Mucosa of gallbladder (tissue), 1 donor: ENCODE results near the gene ZNF181. TPM values are rescaled to one million over a fixed set of nuclear protein-coding genes. Genes with fewer than 3 reads are reported as not detected.
A peak's percentile ranks its signal among the peaks of the same experiment; 100 is the strongest.

ENCODE experiments used
- DNase-seq: peaks from one replicate; pipeline ENCODE4 v3.0.0-alpha.2; 2020; ENCODE audit warnings: low spot score
- total RNA-seq: library from RNA; stranded (reverse); gene quantifications from one replicate; pipeline ENCODE4 v1.2.1, GENCODE V29; 2021
- donor health status: DM: no; HTN: no; CAD: no.

The ZNF181 gene
- total RNA-seq, 1 donor from 2014 or later: 13.7 TPM

DNA sequence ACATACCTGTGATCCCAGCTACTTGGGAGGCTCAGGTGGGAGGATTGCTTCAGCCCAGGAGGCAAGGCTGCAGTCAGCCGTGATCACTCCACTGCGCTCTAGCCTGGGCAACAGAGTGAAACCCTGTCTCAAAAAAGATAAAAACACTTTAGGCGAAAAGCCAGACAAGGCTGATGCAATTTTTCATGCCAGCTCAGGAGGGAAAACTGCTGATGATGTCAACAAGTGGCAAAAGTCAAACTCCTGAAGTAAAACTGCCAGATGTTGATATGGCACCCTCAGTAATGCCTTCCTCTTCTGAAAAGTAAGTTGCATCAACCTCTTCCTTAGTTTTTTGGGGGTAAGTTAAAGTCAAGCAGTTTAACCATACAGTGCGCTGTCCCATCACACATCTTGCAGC lies 23.4 kb downstream of the ZNF181 start:
- DNase-seq: no peak

DNA sequence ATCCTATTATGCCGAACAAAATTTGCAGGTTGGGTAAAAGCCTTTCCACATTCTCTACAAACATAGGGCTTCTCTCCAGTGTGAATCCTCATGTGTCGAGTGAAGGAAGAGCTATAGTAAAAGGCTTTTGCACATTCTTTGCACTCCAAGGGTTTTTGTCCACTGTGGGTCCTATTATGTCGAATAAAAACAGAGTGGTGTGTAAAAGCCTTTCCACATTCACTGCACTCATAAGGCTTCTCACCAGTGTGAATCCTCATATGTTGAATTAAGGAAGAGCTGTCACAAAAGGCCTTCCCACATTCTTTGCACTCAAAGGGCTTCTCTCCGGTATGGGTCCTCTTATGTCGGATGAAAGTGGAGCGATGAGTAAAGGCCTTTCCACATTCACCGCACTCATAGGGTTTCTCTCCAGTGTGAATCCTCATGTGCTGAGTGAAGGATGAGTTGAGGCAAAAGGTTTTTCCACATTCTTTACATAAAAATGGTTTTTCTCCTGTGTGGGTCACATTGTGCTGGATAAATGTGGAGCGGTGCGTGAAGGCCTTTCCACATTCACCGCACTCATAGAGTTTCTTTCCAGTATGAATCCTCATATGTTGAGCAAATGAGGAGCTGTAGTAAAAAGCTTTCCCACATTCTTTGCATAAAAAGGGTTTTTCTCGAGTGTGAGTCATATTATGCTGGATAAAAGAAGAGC lies 25.3 kb downstream of the ZNF181 start:
- DNase-seq: no peak

DNA sequence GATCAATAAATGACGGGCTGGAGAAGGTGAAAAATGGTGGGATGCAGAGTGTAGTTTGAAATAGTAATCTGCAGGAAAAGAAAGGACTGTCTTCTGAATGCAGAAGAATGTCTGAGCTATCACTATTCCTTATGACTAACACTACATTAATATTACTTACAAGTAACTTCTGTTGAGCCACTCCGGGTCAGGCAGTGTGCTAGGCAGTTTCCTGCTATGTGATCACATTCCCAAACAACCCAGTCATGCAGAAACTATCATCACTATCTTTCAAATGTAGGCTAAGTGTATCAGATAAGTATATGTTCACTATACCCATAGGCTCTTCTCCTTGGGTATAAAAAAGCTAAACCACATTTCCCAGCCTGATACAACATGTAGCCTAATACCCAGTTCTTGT lies 32.3 kb downstream of the ZNF181 start:
- no peak for DNase-seq

DNA sequence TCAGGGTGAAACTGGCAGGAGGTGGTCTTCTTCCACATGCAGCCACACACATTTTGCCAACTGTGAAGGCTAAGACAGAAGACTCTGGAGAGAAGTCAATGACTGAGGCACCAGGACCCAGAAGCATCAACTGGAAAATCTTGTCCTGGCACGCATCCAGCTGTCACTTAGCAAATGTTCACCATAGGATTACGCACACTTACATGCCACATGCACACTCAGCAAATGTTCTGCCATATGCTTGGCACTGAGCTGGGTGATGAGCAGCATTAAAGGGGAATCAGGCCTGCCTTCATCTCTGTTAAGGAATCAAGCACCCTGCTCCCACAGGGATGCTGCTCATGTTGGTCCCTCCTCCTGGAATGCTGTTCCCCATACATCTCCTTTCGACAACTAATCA lies 33.9 kb downstream of the ZNF181 start:
- no peak for DNase-seq

DNA sequence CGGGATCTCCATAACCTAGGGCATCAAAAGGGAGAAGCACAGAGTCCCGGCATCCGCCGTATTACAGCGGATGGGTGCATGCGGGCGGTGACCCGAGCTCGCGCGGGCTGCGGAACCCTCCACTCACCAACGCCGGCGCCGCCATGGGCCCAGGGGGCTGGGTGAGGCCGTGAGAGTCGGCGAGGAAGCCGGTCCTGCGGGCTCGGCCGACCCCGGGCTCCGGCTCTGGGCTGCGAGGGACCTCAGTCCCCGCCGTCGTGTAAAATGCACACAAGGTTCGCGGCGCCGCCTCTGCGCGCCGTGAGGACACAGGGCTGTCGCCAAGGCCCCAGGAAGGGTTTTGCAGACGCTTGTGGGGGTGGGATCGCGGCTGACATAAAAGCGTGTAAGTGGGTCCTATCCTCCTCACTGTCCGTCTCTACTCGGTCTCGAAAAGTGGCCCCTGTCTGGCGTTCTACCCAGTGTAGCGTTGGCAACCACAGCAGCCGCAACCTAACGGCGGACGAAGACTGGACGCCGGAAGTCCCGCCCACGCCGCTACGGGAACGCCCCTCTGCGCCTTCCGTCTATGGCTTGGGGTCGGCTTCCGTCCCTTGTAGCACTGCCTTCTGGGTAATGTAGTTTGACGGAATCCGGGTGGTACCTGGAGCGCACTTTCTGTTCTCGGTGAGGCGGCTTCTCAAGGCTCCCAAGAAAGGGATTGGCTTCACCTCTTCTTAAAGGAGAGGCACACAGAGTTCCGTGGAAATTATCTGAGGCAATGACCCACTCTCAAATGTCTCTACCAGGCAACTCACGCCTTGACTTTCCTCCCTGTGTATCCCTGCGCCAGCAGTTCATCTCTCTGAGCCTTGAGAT lies 38.9 kb downstream of the ZNF181 start, which contains the start of gene ZNF599:
TSS of gene ZNF599 (minus strand) at position 519 of the 858 bp plus-strand sequence. CDS start at position 145, 374 bp downstream.
- peak; percentile 92 for DNase-seq

DNA sequence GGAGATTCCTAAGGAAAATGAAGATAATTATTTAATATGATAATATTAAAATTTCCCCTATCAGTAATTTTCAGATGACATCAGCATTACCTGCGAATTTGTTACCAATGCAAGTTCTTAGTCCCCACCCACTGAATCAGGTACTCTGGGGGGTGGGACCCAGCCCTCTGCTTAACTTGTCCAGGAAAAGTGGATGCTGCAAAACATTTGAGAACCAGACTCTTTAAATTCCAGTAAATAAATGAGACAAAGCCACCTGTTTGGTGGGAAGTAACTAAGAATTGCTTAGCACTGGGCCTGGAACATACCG lies 39.5 kb downstream of the ZNF181 start:
- DNase-seq: no peak

DNA sequence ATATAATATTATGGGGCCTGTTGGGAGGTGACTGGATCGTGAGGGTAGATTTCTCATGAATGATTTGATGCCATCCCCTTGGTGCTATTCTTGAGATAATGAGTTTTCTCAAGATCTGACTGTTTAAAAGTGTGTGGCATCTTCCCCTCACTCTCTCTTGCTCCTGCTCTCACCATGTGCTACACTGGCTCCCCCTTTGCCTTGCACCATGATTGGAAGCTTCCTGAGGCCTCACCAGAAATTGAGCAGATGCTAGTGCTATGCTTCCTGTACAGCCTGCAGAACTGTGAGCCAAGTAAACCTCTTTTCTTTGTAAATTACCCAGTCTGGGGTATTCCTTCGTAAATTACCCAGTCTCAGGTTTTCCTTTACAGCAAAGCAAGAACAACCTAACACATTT lies 40.8 kb downstream of the ZNF181 start:
- DNase-seq: no peak

DNA sequence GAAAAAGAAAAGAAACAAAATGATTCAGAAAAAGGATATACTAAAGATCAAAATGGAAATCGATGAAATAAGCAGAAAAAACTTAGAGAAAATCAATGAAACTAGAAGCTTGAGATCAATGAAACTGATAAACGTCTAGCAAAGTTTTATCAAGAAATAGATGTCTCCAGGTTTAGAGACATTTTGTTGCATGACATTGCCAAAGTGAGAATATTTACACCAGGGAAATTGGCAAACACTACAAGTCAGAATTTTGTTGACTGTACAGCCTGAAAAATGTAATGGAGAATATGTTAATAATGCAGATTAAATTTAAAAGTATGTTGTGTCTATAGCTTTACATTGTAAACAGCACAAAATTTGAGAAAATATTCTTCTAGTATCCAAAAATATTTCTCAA lies 44.3 kb downstream of the ZNF181 start:
- no peak for DNase-seq

DNA sequence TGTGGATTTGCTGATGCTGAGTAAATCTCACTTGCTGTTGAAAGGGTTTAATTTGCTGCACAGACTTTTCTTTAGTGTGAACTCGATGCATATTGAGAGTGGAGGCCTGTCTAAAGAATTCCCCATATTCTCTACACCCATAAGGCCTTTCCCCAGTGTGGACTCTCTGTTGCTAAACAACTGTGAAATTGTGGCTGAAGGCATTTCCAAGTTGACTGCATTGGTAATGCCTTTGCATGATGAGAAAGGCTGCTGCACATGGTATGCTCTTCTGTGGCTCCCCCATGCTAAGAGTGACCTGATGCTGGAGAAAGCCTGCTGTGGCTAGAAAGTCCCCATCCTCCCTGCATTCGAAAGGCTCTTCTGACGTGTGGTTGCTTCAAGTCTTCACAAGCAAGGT lies 45.6 kb downstream of the ZNF181 start:
- DNase-seq: no peak

DNA sequence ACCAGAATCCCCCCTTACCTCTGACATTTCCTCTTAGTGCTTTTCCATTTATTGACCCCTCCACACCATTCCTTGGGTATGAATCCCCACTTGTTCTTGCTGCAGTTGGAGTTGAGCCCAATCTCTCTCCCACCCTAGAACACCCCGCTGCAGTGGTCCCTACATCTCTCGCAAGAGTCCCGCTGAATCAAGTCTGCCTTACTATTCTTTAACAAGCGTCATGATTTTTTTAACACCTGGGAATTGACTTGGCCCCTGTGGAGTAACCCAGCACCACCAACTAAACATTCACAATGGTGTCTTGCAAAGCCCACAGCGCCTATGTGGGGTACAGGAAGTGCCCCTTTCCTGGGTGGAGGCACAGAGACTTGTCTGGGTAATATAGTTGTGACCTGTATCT lies 52.2 kb downstream of the ZNF181 start:
- no peak for DNase-seq

DNA sequence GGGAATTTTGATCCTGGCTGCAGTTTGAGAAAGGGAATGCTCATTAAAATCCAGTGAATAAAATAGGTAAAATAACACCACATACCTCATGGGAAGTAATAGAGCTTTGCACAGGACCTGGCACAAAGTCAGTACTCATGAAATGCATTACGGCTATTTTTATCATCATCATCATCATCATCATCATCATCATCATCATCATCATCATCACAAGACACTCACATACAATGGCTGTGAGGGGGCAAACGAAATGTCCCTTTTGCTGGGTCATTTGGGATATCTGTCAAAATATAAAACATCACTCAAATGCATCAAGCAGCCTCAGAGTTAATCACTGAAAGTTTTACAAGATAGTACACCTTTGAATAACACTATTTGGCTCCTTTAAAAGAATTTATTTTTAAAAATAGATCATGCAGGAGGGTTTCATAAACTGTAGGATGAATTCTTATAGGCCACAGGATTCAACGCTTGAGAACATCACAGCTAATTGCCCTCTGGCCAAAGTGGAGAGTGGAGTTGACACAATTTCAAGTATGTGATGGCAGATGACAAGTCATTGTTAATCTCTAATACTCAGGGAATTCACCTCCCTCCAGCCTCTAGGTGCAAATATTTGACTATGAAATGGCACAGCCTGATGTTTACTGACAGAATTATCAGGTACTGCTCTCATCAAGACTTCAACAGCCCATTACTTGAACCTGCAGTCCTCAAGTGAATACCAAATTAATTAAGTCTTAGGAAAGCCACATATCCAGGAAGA lies 53.2 kb downstream of the ZNF181 start:
- DNase-seq: no peak

DNA sequence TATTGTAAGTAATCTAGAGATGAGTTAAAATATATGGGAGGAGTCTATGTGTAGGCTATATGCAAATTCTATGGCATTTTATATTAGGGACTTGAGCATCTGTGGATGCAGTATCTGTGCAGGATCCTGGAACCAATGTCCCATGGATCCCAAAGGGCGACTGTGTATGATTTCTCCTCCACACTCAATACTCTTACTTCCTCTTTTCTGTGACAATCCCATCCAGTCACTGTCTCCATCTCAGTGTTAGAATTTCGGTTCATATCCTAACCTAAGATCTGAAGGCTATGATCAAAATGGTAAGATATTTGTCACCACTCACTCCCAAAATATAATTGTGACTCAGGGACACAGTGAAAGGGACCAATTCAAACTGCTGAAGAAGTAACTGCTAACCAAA lies 54.0 kb downstream of the ZNF181 start:
- DNase-seq: no peak

DNA sequence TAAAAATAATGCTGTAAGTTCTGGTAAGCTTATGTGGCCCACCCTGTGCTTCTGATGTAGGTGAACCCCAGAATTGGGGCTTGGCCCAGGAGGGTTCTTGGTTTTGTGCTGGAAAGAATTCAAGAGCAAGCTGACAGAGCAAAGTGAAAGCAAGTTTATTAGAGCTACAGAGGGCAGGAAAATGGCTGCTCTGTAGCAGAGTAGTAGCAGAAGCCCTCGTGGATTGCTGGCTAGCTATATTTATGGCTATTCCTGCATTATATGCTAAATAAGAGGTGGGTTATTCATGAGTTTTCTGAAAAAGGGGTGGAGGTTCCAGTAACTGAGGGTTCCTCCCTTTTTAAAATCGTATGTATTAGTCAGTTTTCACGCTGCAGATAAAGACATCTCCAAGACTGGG lies 59.5 kb downstream of the ZNF181 start:
- no peak for DNase-seq

DNA sequence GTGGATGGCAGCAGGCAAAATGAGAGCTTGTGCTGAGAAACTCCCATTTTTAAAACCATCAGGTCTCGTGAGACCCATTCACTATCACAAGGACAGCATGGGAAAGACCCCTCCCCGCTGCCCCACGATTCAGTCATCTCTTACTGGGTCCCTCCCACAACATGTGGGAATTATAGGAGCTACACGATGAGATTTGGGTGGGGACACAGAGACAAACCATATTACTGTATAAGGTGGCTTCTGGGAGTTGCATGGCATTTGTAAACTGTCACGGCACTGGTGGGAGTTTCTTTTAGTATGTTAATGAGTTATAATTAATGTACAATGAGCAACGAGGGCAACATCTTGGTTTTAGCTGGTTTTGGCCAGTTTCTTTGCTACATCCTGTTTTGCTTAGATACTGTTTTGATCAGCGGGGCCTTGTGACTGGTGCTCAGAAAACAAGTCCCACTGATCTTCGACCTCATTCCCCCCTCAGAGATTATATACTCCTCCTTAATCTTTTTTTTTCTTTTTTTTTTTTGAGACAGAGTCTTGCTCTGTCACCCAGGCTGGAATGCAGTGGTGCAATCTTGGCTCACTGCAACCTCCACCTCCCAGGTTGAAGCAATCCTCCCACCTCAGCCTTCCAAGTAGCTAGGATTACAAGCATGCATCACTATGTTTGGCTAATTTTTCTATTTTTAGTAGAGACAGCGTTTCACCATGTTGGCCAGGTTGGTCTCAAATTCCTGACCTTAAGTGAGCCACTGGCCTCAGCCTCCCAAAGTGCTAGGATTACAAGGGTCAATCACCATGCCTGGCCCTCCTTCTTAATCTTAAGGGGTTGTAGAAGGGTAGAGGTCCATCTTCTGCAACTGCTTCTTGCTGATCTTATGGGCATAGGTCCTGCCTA lies 60.3 kb downstream of the ZNF181 start:
- DNase-seq: no peak

Other genes with a start within 250 kb of the ZNF181 start
- gene SCGB2B2, start 57.1 kb upstream of the ZNF181 start, total RNA-seq: 1.0 TPM
- gene ZNF302, start 56.6 kb upstream of the ZNF181 start, total RNA-seq: 28.8 TPM
- 9.0 TPM for gene ZNF599, start 39.0 kb downstream of the ZNF181 start, total RNA-seq
- gene ZNF30, start 192.7 kb downstream of the ZNF181 start, total RNA-seq: 3.8 TPM
- 8.9 TPM for gene ZNF792, start 230.0 kb downstream of the ZNF181 start, total RNA-seq